PC-3 (cell line): ENCODE data around the gene MAPK9. TPM values are rescaled to one million over a fixed set of nuclear protein-coding genes. Genes with fewer than 3 reads are reported as not detected.
A peak's percentile ranks its signal among the peaks of the same experiment; 100 is the strongest.
"Not testable (repeated sequence)": the region's sequence is repeated elsewhere in the genome, so short reads cannot be mapped to it uniquely, and the experiment has no call there.

Experiments used
- ATAC-seq: fragments of 200-7000 bp; cut with Tn5 transposase; 2 replicates; pipeline ENCODE4 v1.9.1; 2020; ENCODE audit warnings: mild to moderate bottlenecking, moderate library complexity
- BruUV-seq: library from RNA; stranded (reverse); fragments of 400-500 nt; replicated peaks from 2 replicates; lab custom pipeline; 2021; lab: Mats Ljungman, UMichigan
- CTCF ChIA-PET: fragments of 300-600 bp; sonication (Branson Sonifier 250); formaldehyde crosslinking; loops from one replicate; lab custom pipeline; 2022; ENCODE audit warnings: antibody characterized with exemption; lab: Charles Lee
- POLR2A ChIA-PET: fragments of 300-600 bp; sonication (Branson Sonifier 250); formaldehyde crosslinking; loops from one replicate; lab custom pipeline; 2022; ENCODE audit warnings: antibody characterized with exemption; ENCODE audit not compliant: unreplicated experiment; lab: Charles Lee
- DNase-seq: peaks from one replicate; pipeline ENCODE4 v3.0.0-alpha.2; 2015
- H2AFZ ChIP-seq: fragments of 300-600 bp; sonication (generic); 2 replicates; pipeline ENCODE4 v1.6.0; 2016; ENCODE audit warnings: antibody characterized with exemption, low read length
- H3F3A ChIP-seq: fragments of 300-600 bp; sonication (generic); one replicate; pipeline ENCODE4 v1.6.0; 2017; ENCODE audit warnings: antibody characterized with exemption, low read length, control low read depth, mild to moderate bottlenecking; ENCODE audit not compliant: unreplicated experiment
- H3K27ac ChIP-seq: fragments of 300-600 bp; sonication (generic); 2 replicates; pipeline ENCODE4 v1.5.1; 2016; ENCODE audit warnings: mild to moderate bottlenecking, low read length
- H3K27me3 ChIP-seq: fragments of 300-600 bp; sonication (generic); 2 replicates; pipeline ENCODE4 v1.6.1; 2016; ENCODE audit warnings: low read length, mixed read lengths
- H3K36me3 ChIP-seq: fragments of 300-600 bp; sonication (generic); 2 replicates; pipeline ENCODE4 v1.6.1; 2016; ENCODE audit warnings: low read depth, mixed run types, low read length, mixed read lengths
- H3K4me1 ChIP-seq: fragments of 300-600 bp; sonication (generic); 2 replicates; pipeline ENCODE4 v1.5.1; 2016; ENCODE audit warnings: low read length; ENCODE audit not compliant: insufficient read depth
- H3K4me2 ChIP-seq: fragments of 300-600 bp; sonication (generic); 2 replicates; pipeline ENCODE4 v1.6.0; 2016; ENCODE audit warnings: low read length
- H3K4me3 ChIP-seq: fragments of 300-600 bp; sonication (generic); 2 replicates; pipeline ENCODE4 v1.5.1; 2016; ENCODE audit warnings: mild to moderate bottlenecking, low read length, mixed read lengths
- H3K79me2 ChIP-seq: fragments of 300-600 bp; sonication (generic); 2 replicates; pipeline ENCODE4 v1.6.1; 2017; ENCODE audit warnings: low read length, mixed read lengths
- H3K9ac ChIP-seq: fragments of 300-600 bp; sonication (generic); 2 replicates; pipeline ENCODE4 v1.6.0; 2016; ENCODE audit warnings: mild to moderate bottlenecking, low read length
- H3K9me2 ChIP-seq: fragments of 300-600 bp; sonication (generic); replicated peaks from 2 replicates; pipeline ENCODE4 v1.6.1; 2016; ENCODE audit warnings: mixed run types, low read length, mixed read lengths
- H3K9me3 ChIP-seq: fragments of 300-600 bp; sonication (generic); 2 replicates; pipeline ENCODE4 v1.6.1; 2016; ENCODE audit warnings: low read length, mixed read lengths
- H4K20me1 ChIP-seq: fragments of 300-600 bp; sonication (generic); 2 replicates; pipeline ENCODE4 v1.6.1; 2016; ENCODE audit warnings: low read length, mixed read lengths
- CTCF ChIP-seq: fragments of 300-600 bp; sonication (generic); conservative IDR thresholded peaks from 2 replicates; pipeline ENCODE4 v1.5.1; 2017; ENCODE audit warnings: antibody characterized with exemption, low read depth, mild to moderate bottlenecking, low read length
- EZH2 ChIP-seq: fragments of 300-600 bp; sonication (generic); IDR thresholded peaks from one replicate; pipeline ENCODE4 v1.6.1; 2017; ENCODE audit warnings: antibody characterized with exemption, mild to moderate bottlenecking, low read length; ENCODE audit not compliant: unreplicated experiment
- EZH2phosphoT487 ChIP-seq: fragments of 300-600 bp; sonication (generic); IDR thresholded peaks from 2 replicates; pipeline ENCODE4 v1.6.1; 2018; ENCODE audit warnings: mild to moderate bottlenecking, antibody characterized with exemption, low read length, borderline replicate concordance
- intact Hi-C: fragments of 100-400 bp; cut with micrococcal nuclease; formaldehyde crosslinking; loops from 2 replicates; pipeline ENCODE4 v1.9.0; 2023
- total RNA-seq: library from RNA; depleted of rRNA; stranded (reverse); fragments of >200 nt; gene quantifications from 2 replicates; pipeline ENCODE4 v1.2.3, GENCODE V29; 2014

MAPK9 gene
- total RNA-seq, 1 experiment from 2014 or later, result 26.5 TPM

GRCh38 chr5:180210961-180211760, 80.7 kb downstream of the MAPK9 start:
- Histone ChIP-seq H3K27ac (no peak overlapping the region), H3K9ac (no peak overlapping the region), H3K4me1 (peaks cover 11% of the 10 kb centered on the region), H4K20me1 (no peaks in the 10 kb centered on the region), H3K36me3 (no peaks in the 10 kb centered on the region), H3K79me2 (no peaks in the 10 kb centered on the region), H3K4me2 (no peak overlapping the region), H3F3A (no peaks in the 10 kb centered on the region), H3K9me2 (no peaks in the 10 kb centered on the region), H3K27me3 (no peaks in the 10 kb centered on the region), H2AFZ (no peak overlapping the region), H3K4me3 (no peak overlapping the region), H3K9me3 (no peaks in the 10 kb centered on the region)
- ATAC-seq, result no peak
- BruUV-seq, result no TSS peak
- ChIA-PET CTCF (no interaction called here), POLR2A (no interaction called here)
- no peak for TF ChIP-seq CTCF
- no peak for TF ChIP-seq EZH2phosphoT487
- TF ChIP-seq EZH2, result no peak
- intact Hi-C loops, result no loop called here
- DNase-seq, result no peak

GRCh38 chr5:180210077-180210476, 81.8 kb downstream of the MAPK9 start:
- H3K36me3 ChIP-seq, H3K79me2 ChIP-seq, BruUV-seq, H4K20me1 ChIP-seq, H3K27ac ChIP-seq, intact Hi-C loops, DNase-seq, H2AFZ ChIP-seq, H3F3A ChIP-seq, H3K9me2 ChIP-seq, H3K9me3 ChIP-seq, H3K4me2 ChIP-seq, CTCF ChIA-PET, H3K4me3 ChIP-seq, H3K27me3 ChIP-seq, ATAC-seq, H3K9ac ChIP-seq: not testable (repeated sequence)
- H3K4me1 ChIP-seq, result peaks cover 11% of the 10 kb centered on the region
- POLR2A ChIA-PET, result interaction anchor here (0.6 kb wide), 1 partner anchor 80 kb away, joined by 4 read pairs; no protein-coding TSS in a partner anchor

- CTCF ChIA-PET, result interaction anchor here (0.6 kb wide), 1 partner anchor 80 kb away, joined by 3 read pairs; no protein-coding TSS in a partner anchor
- peak within 1 kb of the TSS; percentile 67 for H2AFZ ChIP-seq
- DNase-seq (peak; percentile 74), ATAC-seq (peak; percentile 79)
- H3K9me3 ChIP-seq, result no peaks in the 10 kb centered on the region
- no peaks in the 10 kb centered on the region for H3K9me2 ChIP-seq
- no peaks in the 10 kb centered on the region for H4K20me1 ChIP-seq
- peaks cover 11% of the 10 kb centered on the region for H3K4me1 ChIP-seq
- intact Hi-C loops, result loop anchor here (5.0 kb wide), 1 partner anchor 82 kb away; no protein-coding TSS in a partner anchor
- TF ChIP-seq CTCF (no peak), EZH2 (no peak), EZH2phosphoT487 (no peak)
- no peaks in the 10 kb centered on the region for H3K27me3 ChIP-seq
- no TSS peak for BruUV-seq
- H3K36me3 ChIP-seq, result no peaks in the 10 kb centered on the region
- H3K4me3 ChIP-seq, result peak within 1 kb of the TSS; percentile 58
- H3K79me2 ChIP-seq, result no peaks in the 10 kb centered on the region
- POLR2A ChIA-PET, result no interaction called here
- no peaks in the 10 kb centered on the region for H3F3A ChIP-seq
- peak within 1 kb of the TSS; percentile 76 for H3K4me2 ChIP-seq
- H3K9ac ChIP-seq, result 0 out of 2 replicates have a peak within 1 kb of the TSS, but pooled peaks have one; percentile 20
- H3K27ac ChIP-seq, result no peak within 1 kb of the TSS
These were observed 82.7 kb downstream of the MAPK9 start, which contains the start of gene RASGEF1C for GRCh38 chr5:180209137-180209581. TSS of gene RASGEF1C (minus strand) at chr5:180209211. CDS start at chr5:180138052, 71,159 bp downstream.
